HepG2 (cell line): ENCODE measurements around the gene ASAP2. TPM values are rescaled to one million over a fixed set of nuclear protein-coding genes. Genes with fewer than 3 reads are reported as not detected.

Source experiments
- CREM ChIP-seq, 2 experiments: sonication (generic) in 1 of 2; formaldehyde crosslinking in 1 of 2; IDR thresholded peaks; 2 replicates each; pipeline versions ENCODE4 v1.4.0 to v1.6.1; 2016 to 2020; ENCODE audit warnings: antibody characterized with exemption in 1 of 2, mild to moderate bottlenecking in 1 of 2, missing genetic modification reagents in 1 of 2
- EEA1 ChIP-seq: sonication (generic); formaldehyde crosslinking; IDR thresholded peaks from 2 replicates; pipeline ENCODE4 v1.5.1; 2020; ENCODE audit warnings: mild to moderate bottlenecking, missing genetic modification reagents, borderline replicate concordance
- ETS1 ChIP-seq: sonication (generic); formaldehyde crosslinking; IDR thresholded peaks from 2 replicates; pipeline ENCODE4 v1.4.0; 2020; ENCODE audit warnings: missing genetic modification reagents
- HHEX ChIP-seq: IDR thresholded peaks from 2 replicates; pipeline ENCODE4 v1.6.1; 2016; ENCODE audit warnings: control low read depth
- HNF1A ChIP-seq, 2 experiments: sonication (generic) in 1 of 2; formaldehyde crosslinking in 1 of 2; IDR thresholded peaks; 2 replicates each; pipeline versions ENCODE4 v1.4.0 to v1.6.1; 2016 to 2020; ENCODE audit warnings: borderline replicate concordance in 1 of 2, low read depth in 1 of 2, mild to moderate bottlenecking in 1 of 2, missing genetic modification reagents in 1 of 2
- KDM1A ChIP-seq: IDR thresholded peaks from 2 replicates; pipeline ENCODE4 v1.6.1; 2016; ENCODE audit warnings: missing compliant biosample characterization
- KLF15 ChIP-seq: sonication (generic); formaldehyde crosslinking; IDR thresholded peaks from 2 replicates; pipeline ENCODE4 v1.8.1; 2023; ENCODE audit warnings: borderline replicate concordance, mild to moderate bottlenecking, inconsistent platforms, missing genetic modification reagents, mixed read lengths
- MAZ ChIP-seq, 2 experiments: sonication (generic) in 1 of 2; formaldehyde crosslinking in 1 of 2; IDR thresholded peaks; 2 replicates each; pipeline versions ENCODE4 v1.5.0 to v1.6.1; 2012 to 2020; ENCODE audit warnings: low read depth in 2 of 2, mild to moderate bottlenecking in 2 of 2, borderline replicate concordance in 1 of 2, improper control_type of control experiment in 1 of 2, low read length in 1 of 2, missing genetic modification reagents in 1 of 2, moderate library complexity in 1 of 2
- MED13 ChIP-seq: sonication (generic); formaldehyde crosslinking; IDR thresholded peaks from 2 replicates; pipeline ENCODE4 v1.5.0; 2020; ENCODE audit warnings: missing genetic modification reagents
- MIER3 ChIP-seq: IDR thresholded peaks from 2 replicates; pipeline ENCODE4 v1.6.1; 2016; ENCODE audit warnings: missing compliant biosample characterization, borderline replicate concordance
- NFYC ChIP-seq: IDR thresholded peaks from 2 replicates; pipeline ENCODE4 v1.6.1; 2016; ENCODE audit warnings: missing genetic modification reagents, missing compliant biosample characterization
- POLR2AphosphoS5 ChIP-seq: IDR thresholded peaks from 2 replicates; pipeline ENCODE4 v1.6.1; 2012; ENCODE audit warnings: low read depth, low read length
- RBFOX2 ChIP-seq: fragments of 200-400 bp; formaldehyde crosslinking; IDR thresholded peaks from 2 replicates; pipeline ENCODE4 v1.6.1; 2017; ENCODE audit warnings: low read depth, mild to moderate bottlenecking, low read length
- REXO4 ChIP-seq: sonication (generic); formaldehyde crosslinking; IDR thresholded peaks from 2 replicates; pipeline ENCODE4 v1.8.0; 2022; ENCODE audit warnings: missing genetic modification reagents, mild to moderate bottlenecking, borderline replicate concordance
- RNF219 ChIP-seq: sonication (generic); formaldehyde crosslinking; IDR thresholded peaks from 2 replicates; pipeline ENCODE4 v1.5.0; 2020; ENCODE audit warnings: mild to moderate bottlenecking, missing genetic modification reagents
- SIN3A ChIP-seq: IDR thresholded peaks from 2 replicates; pipeline ENCODE4 v1.6.1; 2011; ENCODE audit warnings: low read depth, mild to moderate bottlenecking, control low read depth, low read length, borderline replicate concordance
- SIX4 ChIP-seq: sonication (generic); formaldehyde crosslinking; IDR thresholded peaks from 2 replicates; pipeline ENCODE4 v1.4.0; 2020; ENCODE audit warnings: missing genetic modification reagents
- YEATS2 ChIP-seq: sonication (generic); formaldehyde crosslinking; IDR thresholded peaks from 2 replicates; pipeline ENCODE4 v1.4.0; 2020; ENCODE audit warnings: missing genetic modification reagents, borderline replicate concordance
- ZIK1 ChIP-seq: sonication (generic); formaldehyde crosslinking; IDR thresholded peaks from 2 replicates; pipeline ENCODE4 v1.5.0; 2020; ENCODE audit warnings: mild to moderate bottlenecking, low read depth, missing genetic modification reagents, borderline replicate concordance
- polyA plus RNA-seq, 8 experiments: library from polyadenylated mRNA; depleted of rRNA in 3 of 8; stranded (reverse) in 7 of 8; unstranded in 1 of 8; fragments of >200 nt; fragmentation: Illumina TruSeq in 4 of 8; extraction: Trizol in 4 of 8; gene quantifications; 2 replicates each; pipeline versions ENCODE4 v1.2.1 to v1.2.3, GENCODE V29; 2011 to 2016; ENCODE audit warnings: low read depth in 4 of 8, missing spikeins in 1 of 8, mixed read lengths in 1 of 8; ENCODE audit not compliant: insufficient read depth in 1 of 8
- total RNA-seq, 5 experiments: library from RNA; depleted of rRNA; stranded (reverse); fragments of >200 nt; fragmentation: Illumina TruSeq; extraction: Trizol; gene quantifications; 2 replicates each; pipeline ENCODE4 v1.2.3, GENCODE V29; 2016; ENCODE audit warnings: low read depth in 1 of 5

ASAP2 gene
- total and polyA plus RNA-seq, 2 of the 13 experiments (the other 11 are each of a cell fraction or from before 2014, with no cell fraction given): 7.3 to 22.3 TPM

- TF ChIP-seq EEA1 (CRISPR knock-in tag): 0 out of 2 replicates have a peak, but pooled peaks have one; percentile 28
- no peak for TF ChIP-seq REXO4 (CRISPR knock-in tag)
- TF ChIP-seq NFYC (CRISPR knock-in tag): no peak
- TF ChIP-seq POLR2AphosphoS5: no peak
- TF ChIP-seq CREM (IDR thresholded peaks at IDR 0.05): peak; percentile 68
- no peak for TF ChIP-seq CREM (CRISPR knock-in tag; IDR thresholded peaks at IDR 0.05)
- TF ChIP-seq KLF15 (CRISPR knock-in tag): no peak; the same call in 1 of the 2 replicates
- TF ChIP-seq HNF1A (IDR thresholded peaks at IDR 0.05; ENCODE audit: low read depth): no peak; the same call in 1 of the 2 replicates
- peak; percentile 59; the same call in 1 of the 2 replicates for TF ChIP-seq HNF1A (CRISPR knock-in tag; IDR thresholded peaks at IDR 0.05; ENCODE audit: borderline replicate concordance)
- no peak for TF ChIP-seq MIER3 (CRISPR knock-in tag)
- TF ChIP-seq HHEX (CRISPR knock-in tag): no peak
- no peak; the same call in 1 of the 2 replicates for TF ChIP-seq YEATS2 (CRISPR knock-in tag)
- TF ChIP-seq ZIK1 (CRISPR knock-in tag): 0 out of 2 replicates have a peak, but pooled peaks have one; percentile 53
- TF ChIP-seq MAZ (IDR thresholded peaks at IDR 0.05; ENCODE audit: borderline replicate concordance, low read depth, low read length): no peak
- TF ChIP-seq MAZ (CRISPR knock-in tag; IDR thresholded peaks at IDR 0.05; ENCODE audit: low read depth): no peak
- no peak for TF ChIP-seq ETS1 (CRISPR knock-in tag)
- no peak for TF ChIP-seq RBFOX2
- TF ChIP-seq SIN3A: peak; percentile 78
- TF ChIP-seq RNF219 (CRISPR knock-in tag): no peak
- no peak for TF ChIP-seq KDM1A (CRISPR knock-in tag)
- no peak for TF ChIP-seq SIX4
- no peak for TF ChIP-seq MED13 (CRISPR knock-in tag)
These were observed 130.1 kb downstream of the ASAP2 start (continued) for GRCh38 chr2:9336576-9337314.
